HUES6 (cell line): ENCODE data around the gene SF3B6.

Experiments
- H3K27ac ChIP-seq: 2 replicates; pipeline ENCODE4 v1.7.0; 2013; ENCODE audit warnings: low read depth, mild to moderate bottlenecking, low read length, inconsistent platforms
- H3K27me3 ChIP-seq: 2 replicates; pipeline ENCODE4 v1.6.1; 2013; ENCODE audit warnings: low read length; ENCODE audit not compliant: control insufficient read depth, insufficient read depth
- H3K36me3 ChIP-seq: 2 replicates; pipeline ENCODE4 v1.6.1; 2013; ENCODE audit warnings: low read length; ENCODE audit not compliant: control insufficient read depth, insufficient read depth
- H3K4me1 ChIP-seq: 2 replicates; pipeline ENCODE4 v1.6.1; 2013; ENCODE audit warnings: low read length; ENCODE audit not compliant: control insufficient read depth, insufficient read depth
- H3K4me3 ChIP-seq: 2 replicates; pipeline ENCODE4 v1.5.1; 2013; ENCODE audit warnings: low read depth, low read length
- H3K9ac ChIP-seq: one replicate; pipeline ENCODE4 v1.6.1; 2013; ENCODE audit warnings: mild to moderate bottlenecking, low read length
- H3K9me3 ChIP-seq: 2 replicates; pipeline ENCODE4 v1.6.1; 2013; ENCODE audit warnings: low read depth, low read length; ENCODE audit not compliant: control insufficient read depth, insufficient read depth

Gene SF3B6

DNA sequence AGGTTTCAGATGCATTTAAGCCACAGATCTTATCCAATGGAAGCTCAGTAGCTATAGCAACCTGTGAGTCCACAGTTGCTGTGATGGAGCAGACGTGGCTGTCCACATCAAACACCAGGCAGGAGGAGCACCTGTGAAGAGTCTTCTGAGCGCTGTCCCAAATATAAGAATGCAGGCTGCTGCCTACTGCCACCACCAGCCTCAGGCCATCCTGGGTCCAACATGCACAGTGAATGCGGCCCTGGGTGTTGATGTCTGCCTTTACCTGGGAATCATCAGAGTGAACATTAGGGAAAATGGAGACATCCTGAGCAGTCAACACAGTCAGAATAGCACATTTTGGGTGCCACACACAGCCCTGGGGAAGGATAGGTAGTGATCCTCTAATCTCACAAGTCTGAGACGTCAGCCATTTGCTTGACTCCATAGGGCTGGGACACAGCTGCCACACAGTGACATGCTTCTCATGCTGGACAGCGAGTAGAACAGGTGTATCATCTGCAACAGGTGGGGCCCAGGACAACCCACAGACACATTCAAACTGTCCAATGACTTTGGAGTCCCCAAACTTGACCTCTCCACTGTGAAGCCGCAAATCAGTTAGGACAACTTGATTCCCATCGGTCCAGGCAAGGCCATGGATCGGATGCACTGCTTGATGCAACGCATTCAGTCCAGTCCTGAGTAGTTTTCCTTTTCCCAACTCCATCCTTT lies 37.2 kb downstream of the SF3B6 start:
- H3K27me3 ChIP-seq: no peaks in the 10 kb centered on the region
- H3K36me3 ChIP-seq: peaks cover 33% of the 10 kb centered on the region
- no peak overlapping the region for H3K4me3 ChIP-seq

DNA sequence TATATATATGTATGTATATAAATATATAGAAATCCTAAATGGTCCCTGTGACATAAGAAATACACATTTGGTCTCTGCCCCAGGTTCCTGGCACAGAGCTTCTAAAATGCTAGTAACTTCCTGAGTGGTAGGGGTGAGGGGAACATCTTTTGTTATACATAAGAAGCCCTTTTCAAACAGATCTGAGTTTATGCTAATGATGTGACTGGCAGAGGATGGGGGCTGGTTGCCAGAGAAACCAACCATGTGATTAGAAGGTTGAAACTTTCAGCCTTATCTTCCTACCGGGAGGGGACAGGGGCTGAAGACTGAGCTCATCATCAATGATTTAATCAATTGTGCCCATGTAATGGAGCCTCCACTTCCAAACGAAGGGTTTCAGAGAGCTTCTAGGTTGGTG lies 49.9 kb downstream of the SF3B6 start:
- H3K9me3 ChIP-seq: no peaks in the 10 kb centered on the region
- H3K36me3 ChIP-seq: peaks cover 46% of the 10 kb centered on the region
- peak overlapping the region; percentile 7; the same call in 1 of the 2 replicates for H3K4me3 ChIP-seq
- H3K9ac ChIP-seq: no peak overlapping the region
- peak overlapping the region; percentile 82 for H3K27ac ChIP-seq
- peaks cover 38% of the 10 kb centered on the region for H3K4me1 ChIP-seq
- no peaks in the 10 kb centered on the region for H3K27me3 ChIP-seq

More for the DNA sequence above, 37.2 kb downstream of the SF3B6 start:
- H3K4me1 ChIP-seq: no peaks in the 10 kb centered on the region
- H3K27ac ChIP-seq: no peak overlapping the region
- H3K9me3 ChIP-seq: no peaks in the 10 kb centered on the region
- no peak overlapping the region for H3K9ac ChIP-seq

DNA sequence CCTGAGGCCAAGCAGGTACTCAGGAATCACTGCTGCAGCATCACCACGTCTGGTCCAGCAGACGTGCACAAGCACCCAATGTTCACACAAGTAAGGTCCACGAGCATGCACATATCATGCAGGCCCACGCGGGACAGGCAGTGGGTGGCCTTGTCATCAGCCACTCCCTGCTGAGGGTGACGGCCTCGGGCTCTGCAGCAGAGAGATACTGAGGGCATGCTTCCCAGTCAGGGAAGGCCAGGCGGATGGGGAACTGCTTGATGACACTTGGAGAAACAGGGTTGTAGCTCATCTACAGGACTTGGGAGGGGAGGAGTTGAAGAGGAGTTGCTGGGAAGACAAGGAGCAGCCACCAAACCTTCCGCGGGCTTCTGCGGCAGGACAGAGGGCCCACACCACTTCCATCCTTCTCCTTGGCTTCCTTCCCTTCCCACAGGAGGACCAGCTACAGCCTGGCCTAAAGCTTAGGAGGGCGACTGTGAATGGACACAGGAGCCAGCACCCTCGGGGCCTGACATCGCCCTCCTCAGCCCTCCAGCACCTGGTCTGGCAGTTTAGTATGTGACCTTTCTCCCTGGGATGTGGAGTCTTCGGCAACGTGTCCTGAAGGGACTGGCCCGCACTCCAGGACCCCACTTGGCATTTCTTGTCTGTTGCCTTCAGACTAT lies 51.0 kb downstream of the SF3B6 start:
- H3K9ac ChIP-seq: peak overlapping the region; percentile 28
- no peak overlapping the region for H3K4me3 ChIP-seq
- H3K36me3 ChIP-seq: peaks cover 35% of the 10 kb centered on the region
- H3K9me3 ChIP-seq: no peaks in the 10 kb centered on the region
- H3K4me1 ChIP-seq: peaks cover 40% of the 10 kb centered on the region
- H3K27ac ChIP-seq: peak overlapping the region; percentile 82
- no peaks in the 10 kb centered on the region for H3K27me3 ChIP-seq

DNA sequence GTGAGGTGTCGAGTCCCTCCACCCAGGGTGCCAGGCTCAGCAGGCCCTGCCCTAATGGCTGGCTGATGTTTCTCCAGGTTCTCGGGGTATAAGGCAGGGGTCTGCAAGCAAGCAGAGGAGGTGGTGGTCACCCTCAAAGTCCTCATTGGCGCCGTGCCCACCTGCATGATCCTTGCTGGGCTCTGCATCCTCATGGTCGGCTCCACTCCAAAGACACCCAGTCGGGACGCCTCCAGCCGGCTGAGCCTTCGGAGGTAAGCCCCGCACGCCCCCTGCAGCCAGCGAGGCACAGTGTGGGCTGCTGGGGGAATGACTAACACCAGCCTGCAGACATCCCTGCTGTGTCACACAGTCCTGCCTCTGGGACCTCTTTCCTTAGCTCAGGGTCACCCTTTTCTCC lies 52.1 kb downstream of the SF3B6 start:
- Histone ChIP-seq H3K36me3 (peaks cover 23% of the 10 kb centered on the region), H3K9me3 (no peaks in the 10 kb centered on the region), H3K4me1 (peaks cover 40% of the 10 kb centered on the region), H3K27ac (no peak overlapping the region), H3K4me3 (no peak overlapping the region), H3K27me3 (no peaks in the 10 kb centered on the region), H3K9ac (no peak overlapping the region)

DNA sequence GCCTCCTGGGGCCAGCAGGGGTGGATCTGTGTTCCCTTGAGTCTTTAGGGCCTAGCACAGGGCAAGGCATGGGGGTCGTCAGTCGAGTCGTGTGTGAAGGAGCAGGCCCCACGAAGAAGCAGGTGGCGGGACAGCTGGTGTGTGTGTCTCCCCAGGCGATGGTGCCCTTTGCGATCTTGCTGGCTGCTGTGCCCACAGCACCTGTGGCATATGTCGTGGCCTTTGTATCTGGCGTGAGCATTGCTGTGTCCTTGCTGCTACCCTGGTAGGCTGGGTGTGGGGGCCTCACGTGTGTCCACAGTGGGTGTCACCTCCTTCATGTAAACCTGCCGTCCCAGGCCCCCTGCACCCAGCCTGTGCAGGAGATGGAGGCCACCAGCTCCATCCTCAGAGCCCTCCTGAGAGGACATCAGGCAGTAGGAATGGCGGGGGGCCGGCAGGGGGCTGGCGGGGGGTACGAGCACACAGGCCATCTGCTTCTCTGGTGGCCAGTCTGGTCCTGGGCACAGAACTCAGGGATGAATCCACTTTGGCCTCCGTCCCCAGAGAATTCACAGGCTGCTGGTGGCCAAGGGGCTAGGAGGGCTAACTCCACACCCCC lies 53.1 kb downstream of the SF3B6 start:
- H3K9me3 ChIP-seq: no peaks in the 10 kb centered on the region
- H3K36me3 ChIP-seq: peaks cover 20% of the 10 kb centered on the region
- H3K27me3 ChIP-seq: no peaks in the 10 kb centered on the region
- no peak overlapping the region for H3K9ac ChIP-seq
- H3K4me3 ChIP-seq: no peak overlapping the region
- H3K4me1 ChIP-seq: peaks cover 44% of the 10 kb centered on the region
- no peak overlapping the region for H3K27ac ChIP-seq

DNA sequence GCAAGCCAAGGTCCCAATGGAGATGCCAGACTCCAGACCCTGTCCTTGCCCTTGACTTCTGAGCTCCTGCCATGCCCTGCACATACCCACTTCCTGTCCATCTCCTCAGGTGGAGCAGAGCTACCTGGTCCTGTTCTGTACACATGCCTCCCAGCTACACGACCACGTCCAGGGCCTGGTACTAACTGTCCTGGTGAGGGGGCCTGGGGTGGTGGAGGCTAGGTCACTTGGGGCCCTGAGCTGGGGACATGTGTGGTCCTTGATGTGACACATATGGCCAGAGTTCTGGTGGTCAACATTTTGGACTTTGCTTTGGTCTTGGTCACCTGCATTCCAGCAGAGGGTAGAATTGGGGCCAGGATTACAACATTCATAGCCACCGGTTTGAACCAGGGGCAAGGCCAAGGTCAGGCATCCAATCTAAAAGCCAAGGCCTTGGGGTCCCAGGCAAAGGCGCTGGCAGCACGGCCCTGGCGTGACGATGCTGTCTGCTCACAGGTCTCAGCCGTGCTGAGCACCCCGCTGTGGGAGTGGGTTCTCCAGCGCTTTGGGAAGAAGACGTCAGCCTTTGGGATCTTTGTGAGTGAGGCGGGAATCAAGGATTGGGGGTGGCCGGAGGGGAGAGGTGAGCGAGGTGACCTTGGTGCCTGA lies 53.7 kb downstream of the SF3B6 start:
- H3K9me3 ChIP-seq: no peaks in the 10 kb centered on the region
- no peak overlapping the region for H3K4me3 ChIP-seq
- peaks cover 20% of the 10 kb centered on the region for H3K36me3 ChIP-seq
- H3K4me1 ChIP-seq: peaks cover 41% of the 10 kb centered on the region
- no peaks in the 10 kb centered on the region for H3K27me3 ChIP-seq
- no peak overlapping the region for H3K27ac ChIP-seq
- no peak overlapping the region for H3K9ac ChIP-seq

DNA sequence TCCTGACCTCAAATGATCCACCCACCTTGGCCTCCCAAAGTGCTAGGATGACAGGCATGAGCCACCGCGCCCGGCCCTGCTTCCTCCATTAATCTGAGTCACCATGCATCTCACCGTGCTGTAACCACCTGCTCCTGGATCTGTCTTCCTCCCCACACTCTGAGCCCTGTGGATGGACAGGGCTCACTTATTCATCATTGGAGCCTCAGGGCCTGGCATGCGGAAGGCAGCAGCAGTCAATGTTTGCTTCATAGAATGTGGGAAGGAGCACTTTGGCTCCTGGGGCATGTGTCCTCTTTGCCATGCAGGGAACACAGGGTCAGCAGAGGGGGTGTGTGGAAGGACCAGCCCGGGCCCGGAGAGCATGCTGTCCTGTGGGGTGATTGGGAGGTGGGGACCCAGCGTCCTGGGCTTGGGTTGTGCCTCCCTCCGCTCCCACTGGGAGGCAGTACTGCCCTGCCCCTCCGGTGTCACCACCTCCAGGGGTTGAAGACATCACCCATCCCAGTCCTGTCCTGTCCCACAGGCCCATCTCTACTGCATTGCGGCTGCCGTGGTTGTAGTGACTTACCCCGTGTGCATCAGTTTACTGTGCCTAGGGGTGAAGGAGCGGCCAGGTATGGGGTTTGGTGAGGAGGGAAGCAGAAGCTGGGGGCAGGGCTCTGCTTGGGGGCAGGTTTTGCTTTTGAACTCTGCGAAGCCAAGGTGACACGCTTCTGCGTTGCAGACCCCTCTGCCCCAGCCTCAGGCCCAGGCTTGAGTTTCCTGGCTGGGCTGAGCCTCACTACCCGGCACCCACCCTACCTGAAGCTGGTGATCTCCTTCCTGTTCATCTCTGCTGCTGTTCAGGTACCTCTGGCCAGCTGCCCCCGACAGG lies 54.8 kb downstream of the SF3B6 start:
- Histone ChIP-seq H3K36me3 (peaks cover 20% of the 10 kb centered on the region), H3K27ac (no peak overlapping the region), H3K9ac (no peak overlapping the region), H3K4me3 (no peak overlapping the region), H3K4me1 (peaks cover 44% of the 10 kb centered on the region), H3K9me3 (no peaks in the 10 kb centered on the region), H3K27me3 (no peaks in the 10 kb centered on the region)

DNA sequence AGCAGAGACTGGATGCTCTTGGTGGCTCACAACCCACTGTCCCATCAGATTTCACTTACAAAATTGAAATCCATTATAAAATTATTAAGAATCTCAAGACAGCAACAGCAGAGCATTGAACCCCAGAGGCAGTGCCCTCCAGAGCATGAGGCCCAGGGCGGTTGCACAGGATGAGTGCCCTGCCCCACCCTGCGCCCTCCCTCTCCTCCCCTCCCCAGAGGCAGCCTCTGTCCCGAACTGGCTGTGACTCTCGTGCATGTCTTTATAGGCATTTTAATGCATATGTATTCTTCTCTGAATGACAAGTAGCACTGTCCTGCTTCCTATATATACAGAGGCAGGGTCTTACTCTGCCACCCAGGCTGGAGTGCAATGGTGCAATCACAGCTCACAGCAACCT lies 55.9 kb downstream of the SF3B6 start:
- Histone ChIP-seq H3K4me1 (peaks cover 41% of the 10 kb centered on the region), H3K9me3 (no peaks in the 10 kb centered on the region), H3K9ac (no peak overlapping the region), H3K36me3 (peaks cover 20% of the 10 kb centered on the region), H3K4me3 (no peak overlapping the region), H3K27ac (no peak overlapping the region), H3K27me3 (no peaks in the 10 kb centered on the region)

DNA sequence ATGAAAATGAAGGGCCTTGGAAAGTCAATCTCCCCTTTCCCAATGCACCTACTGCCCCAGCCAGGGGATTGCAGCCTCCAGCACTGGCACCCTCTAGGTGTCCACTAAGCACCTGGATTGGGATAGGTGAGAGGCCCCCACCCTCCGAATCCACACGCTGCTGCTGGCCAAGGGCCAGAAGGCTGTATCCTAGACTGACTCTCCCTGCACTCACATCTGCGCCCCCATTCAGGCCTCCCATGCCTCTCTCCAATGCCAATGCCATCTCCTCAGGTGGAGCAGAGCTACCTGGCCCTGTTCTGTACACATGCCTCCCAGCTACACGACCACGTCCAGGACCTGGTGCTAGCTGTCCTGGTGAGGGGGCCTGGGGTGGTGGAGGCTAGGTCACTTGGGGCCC lies 56.4 kb downstream of the SF3B6 start:
- H3K4me3 ChIP-seq: no peak overlapping the region
- H3K9me3 ChIP-seq: no peaks in the 10 kb centered on the region

DNA sequence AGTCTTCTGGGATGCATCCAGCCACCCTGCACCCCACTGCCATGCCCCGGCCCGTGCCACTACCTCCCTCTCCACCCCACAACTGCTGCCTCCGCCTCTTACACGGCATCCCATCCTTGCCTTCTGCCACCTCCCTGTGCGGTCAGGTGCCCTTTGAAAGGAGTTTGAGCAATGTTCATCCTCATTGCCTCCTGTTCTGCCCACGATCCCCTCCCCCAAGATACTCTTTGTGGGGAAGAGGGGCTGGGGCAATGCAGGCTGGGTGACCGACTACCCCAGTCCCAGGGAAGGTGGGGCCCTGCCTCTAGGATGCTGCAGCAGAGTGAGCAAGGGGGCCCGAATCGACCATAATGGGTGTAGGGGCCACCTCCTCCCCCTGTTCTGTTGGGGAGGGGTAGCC lies 57.9 kb downstream of the SF3B6 start:
- Histone ChIP-seq H3K27me3 (no peaks in the 10 kb centered on the region), H3K27ac (no peak overlapping the region), H3K4me3 (no peak overlapping the region), H3K4me1 (peaks cover 27% of the 10 kb centered on the region), H3K9me3 (no peaks in the 10 kb centered on the region), H3K36me3 (peaks cover 12% of the 10 kb centered on the region), H3K9ac (no peak overlapping the region)

More for the DNA sequence above, 56.4 kb downstream of the SF3B6 start:
- no peak overlapping the region for H3K27ac ChIP-seq
- H3K27me3 ChIP-seq: no peaks in the 10 kb centered on the region
- no peak overlapping the region for H3K9ac ChIP-seq
- peaks cover 20% of the 10 kb centered on the region for H3K36me3 ChIP-seq
- peaks cover 36% of the 10 kb centered on the region for H3K4me1 ChIP-seq
